ENCODE measurements around the gene CGB1.

- no peak for TF ChIP-seq POLR2A (IDR thresholded peaks at IDR 0.05)
- TF ChIP-seq CTCF (IDR thresholded peaks at IDR 0.05), result no peak
These were observed 15.5 kb downstream of the CGB1 start for GRCh38 chr19:49020931-49021895.
